Mucosa of descending colon (tissue), 3 donors: Measurements from ENCODE around the gene KSR1. TPM values are rescaled to one million over a fixed set of nuclear protein-coding genes. Genes with fewer than 3 reads are reported as not detected.
A peak's percentile ranks its signal among the peaks of the same experiment; 100 is the strongest.
"Not testable (repeated sequence)": the region's sequence is repeated elsewhere in the genome, so short reads cannot be mapped to it uniquely, and the experiment has no call there.

Experiments used
- ATAC-seq: fragments of 200-7000 bp; cut with Tn5 transposase; one replicate; pipeline ENCODE4 v1.9.1; 2020; ENCODE audit warnings: mild to moderate bottlenecking, moderate library complexity
- DNase-seq, 3 donors: peaks; one replicate each; pipeline ENCODE4 v3.0.0-alpha.2; 2020
- H3K36me3 ChIP-seq: fragments of 200-600 bp; one replicate; pipeline ENCODE4 v1.8.0; 2021; ENCODE audit warnings: low read depth, mild to moderate bottlenecking
- H3K4me1 ChIP-seq: fragments of 200-600 bp; one replicate; pipeline ENCODE4 v1.8.0; 2021; ENCODE audit warnings: low read depth, mild to moderate bottlenecking
- H3K4me3 ChIP-seq: fragments of 200-600 bp; one replicate; pipeline ENCODE4 v1.8.0; 2021; ENCODE audit warnings: mild to moderate bottlenecking
- H3K9me3 ChIP-seq: fragments of 200-600 bp; one replicate; pipeline ENCODE4 v1.8.0; 2021; ENCODE audit warnings: mild to moderate bottlenecking
- intact Hi-C, 2 donors: fragments of 100-400 bp; cut with DNase I in 1 of 2; cut with micrococcal nuclease in 1 of 2; formaldehyde crosslinking; loops; one replicate each; pipeline versions ENCODE4 v1.11.0 to v1.11.1; 2022; cut with DNase I, micrococcal nuclease
- total RNA-seq, 3 donors: library from RNA; stranded (reverse); fragmentation: NEBNext Ultra II Directional in 2 of 3; extraction: Animal tissue kit (Norgen Biotek cat#: 25700) in 2 of 3; gene quantifications; one replicate each; pipeline versions ENCODE4 v1.2.1 to v1.2.4, GENCODE V29; 2021 to 2023
- TF ChIP-seq, protein P1 (sequence below): fragments of 200-600 bp; IDR thresholded peaks from one replicate; pipeline ENCODE4 v1.8.0; 2022; ENCODE audit warnings: antibody characterized with exemption, mild to moderate bottlenecking
- donor health status: DM: no; HTN: no; CAD: no; lungs with moderate emphysema.
- donor health status: DM: no; HTN: no; CAD: no.
- donor health status: DM: no; HTN: yes; CAD: no.

KSR1 gene
- total RNA-seq, 3 donors from 2014 or later = 20.5 to 50.4 (median 21.3) TPM

DNA sequence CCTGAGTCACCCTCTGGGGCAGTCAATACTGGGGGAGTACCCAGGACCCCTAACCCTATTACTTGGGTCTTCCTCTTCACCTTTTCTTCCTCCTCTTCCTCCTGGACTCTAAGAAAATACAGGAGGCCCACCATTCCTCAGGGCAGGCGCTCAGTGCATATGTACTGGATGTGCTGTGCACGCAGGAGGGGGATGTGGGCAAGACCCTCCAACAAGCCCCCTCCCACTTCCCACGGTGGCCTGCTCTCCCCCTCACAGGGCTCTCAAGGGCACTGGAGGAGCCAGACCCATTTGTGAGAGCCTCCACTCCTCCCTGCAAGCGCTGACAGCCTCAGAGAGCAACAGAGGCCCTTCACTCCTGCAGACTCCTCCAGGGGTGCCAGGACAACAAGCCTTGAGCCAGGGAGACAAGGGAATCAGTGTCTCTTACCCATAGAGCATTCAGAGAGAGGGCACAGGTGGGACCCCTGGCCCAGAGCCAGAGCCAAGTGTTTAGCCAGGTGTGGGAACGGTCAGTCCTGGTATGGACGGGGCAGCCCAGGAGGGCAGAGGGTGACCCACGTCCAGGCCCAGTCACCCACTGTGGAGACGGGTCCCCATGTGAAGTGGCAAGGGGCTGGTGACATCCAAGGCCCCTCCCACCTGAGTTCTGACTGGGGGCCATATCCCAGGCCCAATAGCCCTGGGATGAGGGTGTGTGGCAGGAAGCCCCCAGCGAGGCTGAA lies 27.3 kb upstream of the KSR1 start:
- Histone ChIP-seq H3K4me1 (no peaks in the 10 kb centered on the region), H3K9me3 (no peaks in the 10 kb centered on the region), H3K4me3 (no peak overlapping the region), H3K36me3 (no peaks in the 10 kb centered on the region)
- intact Hi-C loops = no loop called here
- TF ChIP-seq, protein P1, sequence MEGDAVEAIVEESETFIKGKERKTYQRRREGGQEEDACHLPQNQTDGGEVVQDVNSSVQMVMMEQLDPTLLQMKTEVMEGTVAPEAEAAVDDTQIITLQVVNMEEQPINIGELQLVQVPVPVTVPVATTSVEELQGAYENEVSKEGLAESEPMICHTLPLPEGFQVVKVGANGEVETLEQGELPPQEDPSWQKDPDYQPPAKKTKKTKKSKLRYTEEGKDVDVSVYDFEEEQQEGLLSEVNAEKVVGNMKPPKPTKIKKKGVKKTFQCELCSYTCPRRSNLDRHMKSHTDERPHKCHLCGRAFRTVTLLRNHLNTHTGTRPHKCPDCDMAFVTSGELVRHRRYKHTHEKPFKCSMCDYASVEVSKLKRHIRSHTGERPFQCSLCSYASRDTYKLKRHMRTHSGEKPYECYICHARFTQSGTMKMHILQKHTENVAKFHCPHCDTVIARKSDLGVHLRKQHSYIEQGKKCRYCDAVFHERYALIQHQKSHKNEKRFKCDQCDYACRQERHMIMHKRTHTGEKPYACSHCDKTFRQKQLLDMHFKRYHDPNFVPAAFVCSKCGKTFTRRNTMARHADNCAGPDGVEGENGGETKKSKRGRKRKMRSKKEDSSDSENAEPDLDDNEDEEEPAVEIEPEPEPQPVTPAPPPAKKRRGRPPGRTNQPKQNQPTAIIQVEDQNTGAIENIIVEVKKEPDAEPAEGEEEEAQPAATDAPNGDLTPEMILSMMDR = no peak
- DNase-seq (no peak), ATAC-seq (no peak)

DNA sequence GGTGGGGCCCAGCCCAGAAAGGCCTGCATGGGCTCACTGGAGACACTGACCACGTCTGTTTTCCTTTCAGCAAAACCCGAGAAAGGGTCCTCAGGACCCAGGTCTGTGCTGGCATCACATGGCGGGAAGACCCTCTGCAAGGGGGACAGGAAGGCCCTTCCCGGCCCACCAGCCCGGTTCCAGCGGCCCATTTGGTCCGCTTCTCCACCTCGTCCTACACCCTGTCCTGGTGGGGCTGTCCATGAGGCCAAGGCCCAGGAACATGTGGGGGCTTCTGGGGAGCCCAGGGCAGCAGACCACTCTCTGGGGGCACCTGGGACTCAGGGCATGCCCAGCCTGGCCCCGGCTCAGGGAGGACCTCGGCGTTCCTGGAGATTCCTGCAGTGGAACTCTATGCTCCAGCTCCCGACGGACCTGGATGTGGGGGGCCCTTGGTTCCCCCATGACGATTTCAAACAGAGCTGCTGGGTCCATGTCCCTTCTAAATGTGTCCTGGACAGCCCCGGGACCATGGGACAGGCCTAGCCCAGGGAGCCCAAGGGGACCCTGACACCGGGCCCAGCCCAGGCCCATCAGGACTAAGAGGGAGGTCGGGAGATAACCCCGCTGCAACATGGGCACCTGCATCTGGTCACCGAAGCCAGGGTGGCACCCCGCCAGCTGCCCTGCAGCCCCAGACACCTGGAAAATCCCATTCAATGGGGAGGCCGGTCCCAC lies 26.4 kb upstream of the KSR1 start:
- Histone ChIP-seq H3K4me3 (no peak overlapping the region), H3K36me3 (no peaks in the 10 kb centered on the region), H3K9me3 (no peaks in the 10 kb centered on the region), H3K4me1 (no peaks in the 10 kb centered on the region)
- ATAC-seq (no peak), DNase-seq (no peak)
- TF ChIP-seq, protein P1 = no peak
- intact Hi-C loops = loop anchor here in 1 of 2 donors (10.0 kb wide), 1 partner anchor 75 kb away; no protein-coding TSS in a partner anchor

DNA sequence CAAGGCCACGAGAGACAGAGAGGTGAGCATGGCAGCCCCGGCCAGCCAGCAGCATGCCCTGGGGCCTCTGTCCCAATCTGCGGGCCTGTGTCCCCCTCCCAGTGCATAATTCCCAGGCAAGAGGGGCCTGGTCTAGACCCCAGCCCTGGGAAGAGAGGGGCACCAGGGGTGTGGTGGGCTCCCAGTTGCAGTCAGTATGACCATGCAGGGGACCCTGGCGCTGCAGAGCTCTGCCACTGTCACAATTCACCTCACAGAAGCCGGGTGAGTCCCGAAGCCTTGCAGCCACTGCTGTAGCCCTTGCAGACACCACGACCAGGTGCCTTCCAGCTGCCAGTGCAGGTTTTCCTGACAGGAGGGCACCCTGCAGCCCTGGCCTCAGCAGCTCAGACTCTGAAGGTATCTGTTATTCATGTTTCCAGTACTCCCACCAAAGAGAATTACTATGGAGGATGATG lies 25.8 kb upstream of the KSR1 start:
- Histone ChIP-seq H3K4me1 (no peaks in the 10 kb centered on the region), H3K9me3 (no peaks in the 10 kb centered on the region), H3K36me3 (no peaks in the 10 kb centered on the region), H3K4me3 (no peak overlapping the region)
- TF ChIP-seq, protein P1 = no peak
- no peak for ATAC-seq
- DNase-seq = no peak
- intact Hi-C loops = loop anchor here in 1 of 2 donors (10.0 kb wide), 1 partner anchor 76 kb away; no protein-coding TSS in a partner anchor

DNA sequence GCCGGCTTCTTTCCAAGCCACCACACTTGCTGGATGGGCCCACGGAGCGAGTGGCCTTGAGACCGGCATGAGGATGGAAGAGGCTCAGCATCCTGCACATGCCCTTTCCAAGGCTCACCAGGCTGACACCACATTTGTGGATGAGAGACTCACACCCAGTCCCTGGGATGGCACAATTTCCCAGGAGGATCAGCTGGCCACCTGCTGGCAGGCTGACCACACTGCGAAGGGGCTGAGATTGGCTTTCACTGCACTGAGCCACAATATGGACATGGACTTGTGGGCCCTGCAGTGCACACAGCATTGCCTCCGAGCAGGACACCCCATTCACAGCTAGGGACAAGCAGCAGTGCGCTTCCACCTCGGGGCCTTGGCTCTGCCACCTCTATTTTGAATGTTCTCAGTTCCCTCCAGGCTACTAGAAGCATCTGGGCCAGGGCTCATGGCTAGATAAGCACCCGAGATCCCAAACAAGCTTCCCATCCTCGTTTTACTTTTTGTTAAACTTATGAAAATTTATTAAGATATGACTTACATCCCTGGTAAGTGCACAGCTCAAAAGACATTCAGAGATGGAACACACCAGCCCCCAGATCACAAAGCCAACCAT lies 25.3 kb upstream of the KSR1 start:
- H3K4me1 ChIP-seq = no peaks in the 10 kb centered on the region
- H3K36me3 ChIP-seq = no peaks in the 10 kb centered on the region
- TF ChIP-seq, protein P1 = peak; percentile 25
- intact Hi-C loops = loop anchor here in 1 of 2 donors (10.0 kb wide), 1 partner anchor 76 kb away; no protein-coding TSS in a partner anchor
- H3K9me3 ChIP-seq = no peaks in the 10 kb centered on the region
- H3K4me3 ChIP-seq = no peak overlapping the region
- DNase-seq (peak in 2 of 3 donors; percentile 48 to 58), ATAC-seq (peak; percentile 62)

DNA sequence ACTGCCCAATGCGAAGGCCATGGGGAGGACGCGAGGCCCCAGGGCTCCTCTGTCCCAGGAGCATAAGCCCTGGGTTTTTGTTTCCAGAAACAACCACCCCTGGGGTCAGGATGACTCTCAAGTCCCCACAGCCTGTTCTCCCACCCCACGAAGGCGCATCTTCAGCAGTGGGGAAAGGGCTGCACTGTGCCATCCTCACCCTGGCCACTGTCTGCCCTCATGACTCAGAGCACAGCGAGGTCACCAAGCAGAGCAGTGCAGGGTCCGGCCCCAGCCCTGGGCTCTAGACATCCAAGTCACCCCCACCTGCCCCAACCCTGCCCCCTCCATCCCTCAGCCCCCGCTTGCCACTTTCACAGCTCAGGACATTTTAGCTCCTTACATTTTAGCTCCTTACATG lies 22.7 kb upstream of the KSR1 start:
- intact Hi-C loops = loop anchor here in 1 of 2 donors (10.0 kb wide), 1 partner anchor 79 kb away; no protein-coding TSS in a partner anchor
- DNase-seq (no peak), ATAC-seq (no peak)
- no peak overlapping the region for H3K4me3 ChIP-seq
- no peaks in the 10 kb centered on the region for H3K4me1 ChIP-seq
- no peaks in the 10 kb centered on the region for H3K36me3 ChIP-seq
- H3K9me3 ChIP-seq = no peaks in the 10 kb centered on the region
- TF ChIP-seq, protein P1 = no peak

DNA sequence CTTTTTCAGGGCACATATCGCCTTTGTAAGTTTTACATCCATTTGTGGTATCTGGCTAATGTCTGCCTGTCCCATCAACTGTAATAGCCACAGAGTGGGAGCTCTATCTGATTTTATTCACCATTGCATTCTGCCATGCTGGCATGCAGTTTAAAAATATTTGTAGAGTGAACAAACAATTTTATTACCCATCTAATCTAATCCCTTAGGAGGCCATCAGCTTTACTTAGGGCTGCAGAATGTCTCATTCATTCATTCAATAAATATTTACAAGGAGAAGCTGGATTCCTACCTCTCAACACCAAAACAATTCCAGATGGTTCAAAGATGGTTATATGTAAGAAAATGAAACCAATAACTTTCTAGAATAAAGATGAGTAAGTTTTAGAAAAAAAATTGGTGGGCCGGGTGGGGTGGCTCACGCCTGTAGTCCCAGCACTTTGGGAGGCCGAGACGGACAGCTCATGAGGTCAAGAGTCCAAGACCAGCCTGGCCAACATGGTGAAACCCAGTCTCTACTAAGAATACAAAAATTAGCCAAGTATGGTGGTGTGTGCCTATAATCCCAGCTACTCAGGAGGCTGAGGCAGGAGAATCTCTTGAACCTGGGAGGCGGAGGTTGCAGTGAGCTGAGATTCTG lies 20.7 kb upstream of the KSR1 start:
- not testable (repeated sequence) for H3K36me3 ChIP-seq, H3K4me1 ChIP-seq, ATAC-seq, H3K9me3 ChIP-seq, H3K4me3 ChIP-seq, DNase-seq
- intact Hi-C loops = loop anchor here in 1 of 2 donors (10.0 kb wide), 1 partner anchor 81 kb away; no protein-coding TSS in a partner anchor
